Hypothalamus (tissue), 51 donors: Measurements from ENCODE around the gene KIF26A.

Experiments used
- DNase-seq, 51 donors: peaks; one replicate each; lab custom pipeline; 2025; lab: John Stamatoyannopoulos, UW

The KIF26A gene

DNA sequence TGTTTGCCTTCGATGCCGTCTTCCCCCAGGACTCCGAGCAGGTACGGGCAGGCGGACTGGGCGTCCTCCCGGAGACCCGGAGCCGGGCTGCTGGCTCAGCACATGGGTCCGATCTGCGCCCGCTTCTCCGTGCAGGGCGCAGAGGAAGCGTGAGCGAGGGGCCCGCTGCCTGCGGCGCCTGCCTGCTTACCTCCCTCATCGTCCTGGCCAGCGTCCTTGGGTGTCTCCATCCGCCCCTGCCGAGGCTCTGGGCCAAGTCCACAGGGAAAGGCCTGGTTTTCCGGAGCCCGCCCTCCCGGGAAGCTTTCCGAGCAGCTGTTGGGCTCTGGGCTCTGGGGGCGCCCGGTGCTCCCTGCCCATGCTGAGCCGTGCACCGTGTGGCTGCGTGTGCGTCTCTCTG, 33.5 kb downstream of the KIF26A start:
- no peak for DNase-seq

DNA sequence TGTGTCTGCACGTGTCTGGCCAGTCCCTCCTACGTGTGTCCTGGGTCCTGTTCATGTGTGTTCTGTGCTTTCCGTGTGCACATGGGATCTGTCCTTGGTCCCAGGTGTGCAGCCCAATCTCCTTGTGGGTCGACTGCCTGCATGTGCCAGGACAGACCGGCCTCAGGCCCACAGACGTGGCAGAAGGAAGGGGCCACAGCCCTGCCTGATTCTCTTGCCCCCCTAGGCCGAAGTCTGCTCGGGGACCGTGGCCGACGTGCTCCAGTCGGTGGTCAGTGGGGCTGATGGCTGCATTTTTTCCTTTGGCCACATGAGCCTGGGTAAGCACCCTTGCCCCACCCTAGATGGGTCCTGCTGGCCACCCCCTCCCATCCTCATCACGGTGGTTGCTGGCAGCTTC, 34.0 kb downstream of the KIF26A start:
- DNase-seq, result no peak

GRCh38 chr14:104172880-104173279, 34.5 kb downstream of the KIF26A start:
- no peak for DNase-seq

- DNase-seq, result no peak
Measured at GRCh38 chr14:104174051-104174450, 35.7 kb downstream of the KIF26A start.

DNA sequence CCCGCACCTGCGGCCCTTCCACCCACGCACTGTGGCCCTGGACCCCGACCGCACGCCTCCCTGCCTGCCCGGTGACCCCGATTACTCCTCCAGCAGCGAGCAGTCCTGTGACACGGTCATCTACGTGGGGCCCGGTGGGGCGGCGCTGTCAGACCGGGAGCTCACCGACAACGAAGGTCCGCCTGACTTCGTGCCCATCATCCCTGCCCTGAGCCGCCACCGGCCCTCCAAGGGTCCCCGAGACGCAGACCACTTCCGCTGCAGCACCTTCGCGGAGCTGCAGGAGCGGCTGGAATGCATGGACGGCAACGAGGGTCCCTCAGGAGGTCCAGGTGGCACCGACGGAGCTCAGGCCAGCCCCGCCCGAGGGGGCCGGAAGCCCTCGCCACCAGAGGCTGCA, 36.7 kb downstream of the KIF26A start:
- no peak for DNase-seq

DNA sequence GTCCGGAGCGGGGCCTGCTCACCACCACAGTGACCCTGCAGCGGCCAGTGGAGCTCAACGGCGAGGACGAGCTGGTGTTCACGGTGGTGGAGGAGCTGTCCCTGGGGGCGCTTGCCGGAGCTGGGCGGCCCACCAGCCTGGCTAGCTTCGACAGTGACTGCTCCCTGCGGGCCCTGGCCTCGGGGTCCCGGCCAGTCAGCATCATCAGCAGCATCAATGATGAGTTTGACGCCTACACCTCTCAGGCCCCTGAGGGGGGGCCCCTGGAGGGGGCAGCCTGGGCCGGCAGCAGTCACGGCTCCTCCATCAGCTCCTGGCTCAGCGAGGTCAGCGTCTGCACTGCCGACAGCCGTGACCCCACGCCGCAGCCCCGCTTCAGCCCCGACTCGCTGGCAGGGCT, 37.4 kb downstream of the KIF26A start:
- DNase-seq, result no peak

- DNase-seq, result no peak
Measured at GRCh38 chr14:104176611-104177010, 38.2 kb downstream of the KIF26A start.

GRCh38 chr14:104177411-104177810, 39.0 kb downstream of the KIF26A start:
- DNase-seq, result no peak

GRCh38 chr14:104178279-104178678, 39.9 kb downstream of the KIF26A start:
- DNase-seq, result no peak

- DNase-seq, result no peak
Measured at GRCh38 chr14:104179126-104179525, 40.7 kb downstream of the KIF26A start.

- DNase-seq, result no peak
Measured at GRCh38 chr14:104179564-104180129, 41.3 kb downstream of the KIF26A start.

DNA sequence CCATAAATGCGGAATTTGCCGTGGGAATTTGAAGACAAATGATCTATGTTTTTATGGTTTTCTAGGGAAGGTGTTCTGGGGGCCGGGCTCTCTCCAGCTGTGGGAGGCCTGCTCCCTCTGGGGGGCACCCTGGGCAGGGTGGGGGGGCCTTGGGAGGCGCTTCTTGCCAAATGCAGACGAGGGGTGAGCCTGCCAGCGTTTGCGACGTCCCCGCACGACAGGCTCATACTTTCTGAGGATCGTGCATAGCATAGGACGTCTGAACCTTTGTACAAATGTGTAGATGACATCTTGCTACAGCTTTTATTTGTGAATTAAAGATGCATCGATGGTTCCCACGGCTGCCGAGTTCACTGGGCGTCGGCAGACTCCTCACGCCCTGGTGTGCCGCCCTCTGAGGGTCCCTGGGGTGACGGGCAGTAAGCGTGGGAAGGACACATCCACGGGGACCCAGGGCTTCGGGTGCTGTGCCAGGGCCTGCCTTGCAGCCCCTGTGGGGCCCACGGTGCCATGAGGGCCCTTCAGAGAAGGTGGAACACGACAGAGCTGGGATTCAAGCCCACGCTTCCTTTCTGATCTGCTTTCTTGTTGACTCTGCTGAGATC, 42.3 kb downstream of the KIF26A start:
- no peak for DNase-seq

DNA sequence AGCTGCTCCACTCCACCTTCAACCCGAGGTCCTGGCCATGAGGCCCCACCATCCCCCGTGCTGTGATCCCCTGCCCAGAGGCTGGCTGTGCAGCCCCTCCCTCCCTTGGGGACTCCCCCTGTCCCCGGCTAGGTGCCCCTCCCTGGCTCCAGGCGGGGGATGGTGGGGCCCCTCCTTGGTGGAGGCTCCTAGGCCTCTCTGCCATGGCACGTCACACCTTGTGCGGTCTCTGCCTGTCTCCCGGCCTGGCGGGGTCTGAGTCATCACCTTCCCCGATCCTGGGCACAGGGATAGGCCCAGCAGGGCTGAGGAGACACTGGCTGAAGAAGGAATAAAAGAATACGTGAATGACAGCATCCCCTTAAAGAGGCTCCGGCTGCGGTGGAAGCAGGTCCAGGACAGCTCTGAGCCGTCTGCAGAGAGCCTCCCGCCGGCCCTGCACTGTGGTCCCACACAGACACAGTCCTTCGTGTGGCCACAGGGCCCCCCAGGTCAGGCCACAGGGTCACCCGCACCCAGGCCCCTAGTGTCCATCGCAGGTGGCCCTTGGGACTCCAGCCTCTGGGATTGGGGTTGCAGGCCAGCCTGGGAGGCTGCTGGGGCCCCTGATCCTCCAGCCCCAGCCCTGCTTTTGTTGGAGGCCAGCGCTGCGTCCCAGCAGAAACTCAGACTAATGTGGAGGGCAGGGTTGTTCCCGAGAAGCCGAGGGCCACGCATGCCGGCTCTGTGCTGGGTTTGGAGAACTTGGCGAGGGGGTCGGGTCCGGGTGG, 43.6 kb downstream of the KIF26A start:
- no peak for DNase-seq

GRCh38 chr14:104182857-104183425, 44.6 kb downstream of the KIF26A start:
- no peak for DNase-seq

DNA sequence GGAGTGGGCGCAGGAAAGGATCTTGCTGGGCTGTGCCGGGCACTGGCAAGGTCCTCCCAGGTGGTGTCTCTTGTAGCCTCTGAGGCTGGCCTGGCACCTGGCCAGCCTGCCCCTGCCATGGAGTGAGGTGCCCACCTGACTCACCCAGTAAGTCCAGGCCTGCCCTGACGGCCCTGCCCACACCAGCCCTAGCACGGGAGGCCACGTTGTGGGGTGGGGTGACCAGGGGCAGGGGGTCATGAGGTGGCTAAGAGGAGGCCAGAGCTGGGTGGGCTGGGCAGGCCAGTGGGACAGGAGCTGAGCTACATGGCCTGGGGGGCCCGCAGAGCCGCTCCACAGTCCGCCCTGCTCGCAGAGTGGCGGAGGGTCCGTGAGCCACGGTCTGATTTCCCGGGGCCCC, 45.4 kb downstream of the KIF26A start:
- DNase-seq, result no peak

- no peak for DNase-seq
Measured at GRCh38 chr14:104184506-104184905, 46.1 kb downstream of the KIF26A start.

- no peak for DNase-seq
Measured at GRCh38 chr14:104184911-104185499, 46.6 kb downstream of the KIF26A start.

- DNase-seq, result no peak
Measured at GRCh38 chr14:104185916-104186495, 47.6 kb downstream of the KIF26A start.

DNA sequence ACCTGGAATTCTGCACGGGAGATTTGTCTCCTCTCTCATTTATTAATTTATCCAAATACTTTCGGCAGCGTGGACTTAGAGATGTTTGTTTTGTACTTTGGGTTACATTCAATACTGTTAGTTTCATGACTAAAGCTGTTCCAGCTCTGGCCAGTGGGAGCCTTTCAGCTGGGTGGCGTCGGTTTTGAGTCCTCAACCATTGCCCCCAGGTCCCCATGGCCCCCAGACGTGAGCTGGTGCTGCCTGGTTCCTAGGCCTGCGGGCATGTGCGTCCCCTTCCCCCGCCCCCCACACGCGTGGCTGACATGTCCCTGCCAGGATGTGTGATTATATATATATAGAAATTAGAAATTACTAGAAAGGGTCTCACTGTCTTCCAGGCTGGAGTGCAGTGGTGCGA, 48.2 kb downstream of the KIF26A start:
- DNase-seq, result no peak

GRCh38 chr14:104187121-104187889, 48.9 kb downstream of the KIF26A start:
- DNase-seq, result no peak
